Suprapubic skin (tissue), 4 donors: ENCODE results near the gene GPR132. TPM values are rescaled to one million over a fixed set of nuclear protein-coding genes. Genes with fewer than 3 reads are reported as not detected.
"Not testable (repeated sequence)": the region's sequence is repeated elsewhere in the genome, so short reads cannot be mapped to it uniquely, and the experiment has no call there.

Experiments used
- DNase-seq, 2 donors: peaks; one replicate each; pipeline ENCODE4 v3.0.0-alpha.2; 2019; ENCODE audit warnings: low spot score in 2 of 2
- H3K27ac ChIP-seq: fragments of 200-600 bp; sonication (generic); one replicate; pipeline ENCODE4 v1.5.1; 2019
- H3K27me3 ChIP-seq: fragments of 200-600 bp; sonication (generic); one replicate; pipeline ENCODE4 v1.5.1; 2019
- H3K36me3 ChIP-seq: fragments of 200-600 bp; sonication (generic); one replicate; pipeline ENCODE4 v1.5.1; 2019
- H3K4me1 ChIP-seq: fragments of 200-600 bp; sonication (generic); one replicate; pipeline ENCODE4 v1.5.1; 2019
- H3K4me3 ChIP-seq: fragments of 200-600 bp; sonication (generic); one replicate; pipeline ENCODE4 v1.5.1; 2019; ENCODE audit warnings: mild to moderate bottlenecking
- H3K9me3 ChIP-seq: fragments of 200-600 bp; sonication (generic); one replicate; pipeline ENCODE4 v1.5.1; 2019
- EP300 ChIP-seq: sonication (generic); formaldehyde crosslinking; IDR thresholded peaks from one replicate; pipeline ENCODE4 v1.6.1; 2017; ENCODE audit warnings: antibody characterized with exemption
- POLR2A ChIP-seq, 2 donors: fragments of 450-650 bp; IDR thresholded peaks; one replicate each; pipeline ENCODE4 v1.6.1; 2017; ENCODE audit warnings: antibody characterized with exemption in 2 of 2, mild to moderate bottlenecking in 2 of 2, moderate library complexity in 2 of 2
- POLR2AphosphoS5 ChIP-seq, 3 donors: sonication (generic); formaldehyde crosslinking; IDR thresholded peaks; one replicate each; pipeline ENCODE4 v1.6.1; 2017; ENCODE audit warnings: antibody characterized with exemption in 3 of 3
- WGBS: methylation state at CpG from one replicate; pipeline ENCODE4 v1.1.5; 2018; 5-methylcytosine and 5-hydroxymethylcytosine counted together
- total RNA-seq, 4 donors: library from RNA; depleted of rRNA; stranded (reverse); fragments of >200 nt; gene quantifications; one replicate each; pipeline ENCODE4 v1.1.0, GENCODE V29; 2016
- TF ChIP-seq, protein P1 (sequence below), 2 donors: fragments of 200-600 bp in 1 of 2; fragments of 450-650 bp in 1 of 2; sonication (generic) in 1 of 2; IDR thresholded peaks; one replicate each; pipeline ENCODE4 v1.5.1; 2016 to 2019; ENCODE audit warnings: antibody characterized with exemption in 2 of 2, mild to moderate bottlenecking in 1 of 2, moderate library complexity in 1 of 2

GPR132 gene, protein sequence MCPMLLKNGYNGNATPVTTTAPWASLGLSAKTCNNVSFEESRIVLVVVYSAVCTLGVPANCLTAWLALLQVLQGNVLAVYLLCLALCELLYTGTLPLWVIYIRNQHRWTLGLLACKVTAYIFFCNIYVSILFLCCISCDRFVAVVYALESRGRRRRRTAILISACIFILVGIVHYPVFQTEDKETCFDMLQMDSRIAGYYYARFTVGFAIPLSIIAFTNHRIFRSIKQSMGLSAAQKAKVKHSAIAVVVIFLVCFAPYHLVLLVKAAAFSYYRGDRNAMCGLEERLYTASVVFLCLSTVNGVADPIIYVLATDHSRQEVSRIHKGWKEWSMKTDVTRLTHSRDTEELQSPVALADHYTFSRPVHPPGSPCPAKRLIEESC
- total RNA-seq = 1 to 10 TPM in 2 of 4 donors, under 1 TPM in 2; 0.95 to 2.7 (median 1.3) TPM

GRCh38 chr14:105065280-105066228 lies at the start of gene GPR132:
Gene GPR132 (minus strand): TSS chr14:105065430. CDS start chr14:105055420, 10,010 bp downstream.
- 39% methylated on average over 7 of the region's 22 CpGs for WGBS
- Histone ChIP-seq H3K27me3 (no peaks in the 10 kb centered on the region), H3K36me3 (no peaks in the 10 kb centered on the region), H3K9me3 (no peaks in the 10 kb centered on the region), H3K4me3 (peak within 1 kb of the TSS; percentile 36), H3K27ac (peak within 1 kb of the TSS; percentile 46), H3K4me1 (peaks cover 8% of the 10 kb centered on the region)
- TF ChIP-seq, protein P1, sequence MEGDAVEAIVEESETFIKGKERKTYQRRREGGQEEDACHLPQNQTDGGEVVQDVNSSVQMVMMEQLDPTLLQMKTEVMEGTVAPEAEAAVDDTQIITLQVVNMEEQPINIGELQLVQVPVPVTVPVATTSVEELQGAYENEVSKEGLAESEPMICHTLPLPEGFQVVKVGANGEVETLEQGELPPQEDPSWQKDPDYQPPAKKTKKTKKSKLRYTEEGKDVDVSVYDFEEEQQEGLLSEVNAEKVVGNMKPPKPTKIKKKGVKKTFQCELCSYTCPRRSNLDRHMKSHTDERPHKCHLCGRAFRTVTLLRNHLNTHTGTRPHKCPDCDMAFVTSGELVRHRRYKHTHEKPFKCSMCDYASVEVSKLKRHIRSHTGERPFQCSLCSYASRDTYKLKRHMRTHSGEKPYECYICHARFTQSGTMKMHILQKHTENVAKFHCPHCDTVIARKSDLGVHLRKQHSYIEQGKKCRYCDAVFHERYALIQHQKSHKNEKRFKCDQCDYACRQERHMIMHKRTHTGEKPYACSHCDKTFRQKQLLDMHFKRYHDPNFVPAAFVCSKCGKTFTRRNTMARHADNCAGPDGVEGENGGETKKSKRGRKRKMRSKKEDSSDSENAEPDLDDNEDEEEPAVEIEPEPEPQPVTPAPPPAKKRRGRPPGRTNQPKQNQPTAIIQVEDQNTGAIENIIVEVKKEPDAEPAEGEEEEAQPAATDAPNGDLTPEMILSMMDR (IDR thresholded peaks at IDR 0.05) = no peak
- TF ChIP-seq POLR2A (IDR thresholded peaks at IDR 0.05) (peak in 1 of 2 donors; percentile 67), EP300 (no peak), POLR2AphosphoS5 (IDR thresholded peaks at IDR 0.05) (no peak)
- DNase-seq = peak; percentile 77 to 82

- not testable (repeated sequence) for H3K36me3 ChIP-seq, H3K27ac ChIP-seq, H3K4me3 ChIP-seq, H3K9me3 ChIP-seq, H3K4me1 ChIP-seq, H3K27me3 ChIP-seq
- peak in 1 of 2 donors; percentile 35 for DNase-seq
- 92% methylated on average over 8 of the region's 8 CpGs for WGBS
These were observed 44.0 kb upstream of the GPR132 start for GRCh38 chr14:105109243-105109642.

- no peak overlapping the region for H3K27ac ChIP-seq
- DNase-seq = peak; percentile 5 to 20
- H3K27me3 ChIP-seq = peaks cover 9% of the 10 kb centered on the region
- no peak for TF ChIP-seq POLR2AphosphoS5 (IDR thresholded peaks at IDR 0.05)
- no peak for TF ChIP-seq POLR2A (IDR thresholded peaks at IDR 0.05)
- TF ChIP-seq EP300 = no peak
- TF ChIP-seq, protein P1 (IDR thresholded peaks at IDR 0.05) = no peak
- no peaks in the 10 kb centered on the region for H3K9me3 ChIP-seq
- no peaks in the 10 kb centered on the region for H3K4me1 ChIP-seq
- no peaks in the 10 kb centered on the region for H3K36me3 ChIP-seq
- WGBS = 77% methylated on average over 7 of the region's 7 CpGs
- H3K4me3 ChIP-seq = no peak overlapping the region
These were observed 43.3 kb upstream of the GPR132 start for GRCh38 chr14:105108516-105108864.

GRCh38 chr14:105107781-105108515 lies 42.7 kb upstream of the GPR132 start:
- Histone ChIP-seq H3K9me3 (no peaks in the 10 kb centered on the region), H3K4me1 (no peaks in the 10 kb centered on the region), H3K4me3 (no peak overlapping the region), H3K27me3 (peaks cover 9% of the 10 kb centered on the region), H3K36me3 (no peaks in the 10 kb centered on the region), H3K27ac (no peak overlapping the region)
- 82% methylated on average over 9 of the region's 9 CpGs for WGBS
- no peak for TF ChIP-seq EP300
- TF ChIP-seq, protein P1 (IDR thresholded peaks at IDR 0.05) = no peak
- TF ChIP-seq POLR2AphosphoS5 (IDR thresholded peaks at IDR 0.05) = no peak
- no peak for TF ChIP-seq POLR2A (IDR thresholded peaks at IDR 0.05)
- peak; percentile 16 to 59 for DNase-seq

DNA sequence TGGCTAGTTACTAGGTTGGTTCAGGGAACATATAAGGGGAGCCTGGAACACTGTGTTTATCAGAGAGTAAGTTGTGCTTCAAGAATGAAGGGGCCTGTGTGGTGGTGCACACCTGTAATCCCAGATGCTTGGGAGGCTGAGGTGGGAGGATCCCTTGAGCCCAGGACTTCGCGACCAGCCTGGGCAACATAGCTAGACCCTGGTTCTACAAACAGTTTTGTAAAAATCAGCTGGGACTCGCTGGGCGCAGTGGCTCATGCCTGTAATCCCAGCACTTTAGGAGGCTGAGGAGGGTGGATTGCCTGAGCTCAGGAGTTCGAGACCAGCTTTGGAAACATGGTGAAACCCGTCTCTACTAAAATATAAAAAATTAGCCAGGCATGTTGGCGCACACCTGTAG lies 42.1 kb upstream of the GPR132 start:
- Histone ChIP-seq H3K4me1 (peaks cover 4% of the 10 kb centered on the region), H3K27ac (no peak overlapping the region), H3K9me3 (no peaks in the 10 kb centered on the region), H3K27me3 (peaks cover 10% of the 10 kb centered on the region), H3K36me3 (no peaks in the 10 kb centered on the region), H3K4me3 (no peak overlapping the region)
- TF ChIP-seq EP300 = no peak
- TF ChIP-seq, protein P1 (IDR thresholded peaks at IDR 0.05) = no peak
- TF ChIP-seq POLR2AphosphoS5 (IDR thresholded peaks at IDR 0.05) = no peak
- TF ChIP-seq POLR2A (IDR thresholded peaks at IDR 0.05) = no peak
- WGBS = 94% methylated on average over 7 of the region's 7 CpGs
- DNase-seq = peak; percentile 13 to 14
